SJCRH30 (cell line): ENCODE data around the gene RBBP8. TPM values are rescaled to one million over a fixed set of nuclear protein-coding genes. Genes with fewer than 3 reads are reported as not detected.

ENCODE experiments used
- DNase-seq, 2 experiments: peaks; one replicate each; pipeline ENCODE4 v3.0.0-alpha.2; 2015 to 2020
- H3K27ac ChIP-seq: fragments of 250-450 bp; sonication (Bioruptor Pico); 2 replicates; pipeline ENCODE4 v1.5.1; 2020; ENCODE audit warnings: mild to moderate bottlenecking, moderate library complexity
- H3K27me3 ChIP-seq: fragments of 250-450 bp; sonication (Bioruptor Pico); 2 replicates; pipeline ENCODE4 v1.5.1; 2020; ENCODE audit warnings: mild to moderate bottlenecking, moderate library complexity
- H3K36me3 ChIP-seq: fragments of 250-450 bp; sonication (Bioruptor Pico); 2 replicates; pipeline ENCODE4 v1.5.1; 2020; ENCODE audit warnings: mild to moderate bottlenecking, moderate library complexity
- H3K4me1 ChIP-seq: fragments of 250-450 bp; sonication (Bioruptor Pico); 2 replicates; pipeline ENCODE4 v1.5.1; 2020; ENCODE audit warnings: mild to moderate bottlenecking, moderate library complexity
- H3K4me3 ChIP-seq: fragments of 250-450 bp; sonication (Bioruptor Pico); 2 replicates; pipeline ENCODE4 v1.5.1; 2020; ENCODE audit warnings: mild to moderate bottlenecking, moderate library complexity
- H3K9me3 ChIP-seq: fragments of 250-450 bp; sonication (Bioruptor Pico); replicated peaks from 2 replicates; pipeline ENCODE4 v1.5.1; 2020; ENCODE audit warnings: mild to moderate bottlenecking, moderate library complexity
- total RNA-seq: library from RNA; depleted of rRNA; stranded (reverse); fragments of >200 nt; shearing (Covaris generic); gene quantifications from 2 replicates; pipeline ENCODE4 v1.2.3, GENCODE V29; 2014

RBBP8 gene
- total RNA-seq, 1 experiment from 2014 or later: 40.9 TPM

GRCh38 chr18:22962004-22962403 is 28.9 kb downstream of the RBBP8 start:
- no peaks in the 10 kb centered on the region for H3K36me3 ChIP-seq
- H3K4me1 ChIP-seq: no peaks in the 10 kb centered on the region
- no peak for DNase-seq
- no peak overlapping the region for H3K4me3 ChIP-seq
- H3K9me3 ChIP-seq: no peaks in the 10 kb centered on the region
- H3K27me3 ChIP-seq: no peaks in the 10 kb centered on the region
- H3K27ac ChIP-seq: no peak overlapping the region

- no peak for DNase-seq
- no peak overlapping the region for H3K4me3 ChIP-seq
Observed at GRCh38 chr18:22964116-22964515, 31.0 kb downstream of the RBBP8 start.

GRCh38 chr18:22964722-22965121 is 31.6 kb downstream of the RBBP8 start:
- H3K27ac ChIP-seq: no peak overlapping the region
- no peak overlapping the region for H3K4me3 ChIP-seq
- no peaks in the 10 kb centered on the region for H3K27me3 ChIP-seq
- no peak for DNase-seq
- no peaks in the 10 kb centered on the region for H3K4me1 ChIP-seq
- no peaks in the 10 kb centered on the region; the same call in 1 of the 2 replicates for H3K36me3 ChIP-seq
- no peaks in the 10 kb centered on the region for H3K9me3 ChIP-seq

More at GRCh38 chr18:22964116-22964515, 31.0 kb downstream of the RBBP8 start:
- no peaks in the 10 kb centered on the region for H3K9me3 ChIP-seq
- no peaks in the 10 kb centered on the region for H3K27me3 ChIP-seq
- H3K36me3 ChIP-seq: no peaks in the 10 kb centered on the region
- H3K4me1 ChIP-seq: no peaks in the 10 kb centered on the region
- no peak overlapping the region for H3K27ac ChIP-seq

GRCh38 chr18:22971038-22971437 is 37.9 kb downstream of the RBBP8 start:
- H3K27me3 ChIP-seq: no peaks in the 10 kb centered on the region
- DNase-seq: no peak

GRCh38 chr18:22974001-22974400 is 40.9 kb downstream of the RBBP8 start:
- Histone ChIP-seq H3K4me3 (no peak overlapping the region), H3K27me3 (no peaks in the 10 kb centered on the region), H3K36me3 (no peaks in the 10 kb centered on the region; the same call in 1 of the 2 replicates), H3K27ac (no peak overlapping the region), H3K4me1 (no peaks in the 10 kb centered on the region), H3K9me3 (no peaks in the 10 kb centered on the region)
- DNase-seq: no peak

More at GRCh38 chr18:22971038-22971437, 37.9 kb downstream of the RBBP8 start:
- Histone ChIP-seq H3K36me3 (no peaks in the 10 kb centered on the region; the same call in 1 of the 2 replicates), H3K27ac (no peak overlapping the region), H3K9me3 (no peaks in the 10 kb centered on the region), H3K4me1 (no peaks in the 10 kb centered on the region), H3K4me3 (no peak overlapping the region)

- Histone ChIP-seq H3K4me1 (no peaks in the 10 kb centered on the region), H3K27me3 (no peaks in the 10 kb centered on the region), H3K4me3 (no peak overlapping the region), H3K27ac (no peak overlapping the region), H3K36me3 (no peaks in the 10 kb centered on the region; the same call in 1 of the 2 replicates), H3K9me3 (no peaks in the 10 kb centered on the region)
- DNase-seq: no peak
Observed at GRCh38 chr18:22974707-22975106, 41.6 kb downstream of the RBBP8 start.

- Histone ChIP-seq H3K27me3 (no peaks in the 10 kb centered on the region), H3K27ac (no peak overlapping the region), H3K9me3 (no peaks in the 10 kb centered on the region), H3K36me3 (no peaks in the 10 kb centered on the region; the same call in 1 of the 2 replicates), H3K4me1 (no peaks in the 10 kb centered on the region), H3K4me3 (no peak overlapping the region)
- DNase-seq: no peak
Observed at GRCh38 chr18:22975508-22975907, 42.4 kb downstream of the RBBP8 start.

GRCh38 chr18:22977847-22978701 is 44.9 kb downstream of the RBBP8 start:
- H3K9me3 ChIP-seq: no peaks in the 10 kb centered on the region
- H3K36me3 ChIP-seq: no peaks in the 10 kb centered on the region; the same call in 1 of the 2 replicates
- H3K4me1 ChIP-seq: no peaks in the 10 kb centered on the region
- no peaks in the 10 kb centered on the region for H3K27me3 ChIP-seq
- no peak overlapping the region for H3K4me3 ChIP-seq
- no peak for DNase-seq
- H3K27ac ChIP-seq: peak overlapping the region; percentile 16; the same call in 1 of the 2 replicates

GRCh38 chr18:22980394-22980793 is 47.3 kb downstream of the RBBP8 start:
- Histone ChIP-seq H3K4me3 (no peak overlapping the region), H3K9me3 (no peaks in the 10 kb centered on the region), H3K4me1 (no peaks in the 10 kb centered on the region), H3K36me3 (no peaks in the 10 kb centered on the region; the same call in 1 of the 2 replicates), H3K27ac (no peak overlapping the region), H3K27me3 (no peaks in the 10 kb centered on the region)
- DNase-seq: no peak

GRCh38 chr18:22981274-22982133 is 48.4 kb downstream of the RBBP8 start:
- H3K27me3 ChIP-seq: no peaks in the 10 kb centered on the region
- no peak overlapping the region for H3K4me3 ChIP-seq
- H3K27ac ChIP-seq: no peak overlapping the region
- DNase-seq: no peak
- no peaks in the 10 kb centered on the region; the same call in 1 of the 2 replicates for H3K36me3 ChIP-seq
- H3K9me3 ChIP-seq: no peaks in the 10 kb centered on the region
- H3K4me1 ChIP-seq: no peaks in the 10 kb centered on the region

GRCh38 chr18:22983175-22983574 is 50.0 kb downstream of the RBBP8 start:
- H3K4me1 ChIP-seq: no peaks in the 10 kb centered on the region
- H3K27me3 ChIP-seq: no peaks in the 10 kb centered on the region
- no peaks in the 10 kb centered on the region for H3K36me3 ChIP-seq
- DNase-seq: peak in 1 of 2 experiments; percentile 9
- H3K27ac ChIP-seq: no peak overlapping the region
- no peak overlapping the region for H3K4me3 ChIP-seq
- H3K9me3 ChIP-seq: no peaks in the 10 kb centered on the region

GRCh38 chr18:22985250-22985649 is 52.1 kb downstream of the RBBP8 start:
- Histone ChIP-seq H3K27ac (no peak overlapping the region), H3K36me3 (no peaks in the 10 kb centered on the region), H3K4me3 (no peak overlapping the region), H3K4me1 (no peaks in the 10 kb centered on the region), H3K9me3 (no peaks in the 10 kb centered on the region), H3K27me3 (no peaks in the 10 kb centered on the region)
- no peak for DNase-seq

- Histone ChIP-seq H3K27me3 (no peaks in the 10 kb centered on the region), H3K9me3 (no peaks in the 10 kb centered on the region), H3K27ac (no peak overlapping the region), H3K4me1 (no peaks in the 10 kb centered on the region), H3K36me3 (0 out of 2 replicates have a peak, but pooled peaks cover 2% of the 10 kb centered on the region), H3K4me3 (no peak overlapping the region)
- DNase-seq: no peak
Observed at GRCh38 chr18:22987547-22988189, 54.5 kb downstream of the RBBP8 start.

GRCh38 chr18:22988208-22988607 is 55.1 kb downstream of the RBBP8 start:
- Histone ChIP-seq H3K4me1 (no peaks in the 10 kb centered on the region), H3K9me3 (no peaks in the 10 kb centered on the region), H3K27me3 (no peaks in the 10 kb centered on the region), H3K27ac (no peak overlapping the region), H3K4me3 (no peak overlapping the region), H3K36me3 (0 out of 2 replicates have a peak, but pooled peaks cover 2% of the 10 kb centered on the region)
- no peak for DNase-seq
